Fibroblast of the aortic adventitia (primary cell): ENCODE results near the gene ABI3BP. TPM values are rescaled to one million over a fixed set of nuclear protein-coding genes. Genes with fewer than 3 reads are reported as not detected.

Experiments used
- DNase-seq: peaks from one replicate; pipeline ENCODE4 v3.0.0-alpha.2; 2010; ENCODE audit warnings: low read depth
- H3K4me3 ChIP-seq: 2 replicates; pipeline ENCODE4 v1.5.1; 2011; ENCODE audit warnings: low read depth, mild to moderate bottlenecking, control low read depth, low read length, moderate library complexity
- CTCF ChIP-seq: IDR thresholded peaks from 2 replicates; pipeline ENCODE4 v1.5.1; 2011; ENCODE audit warnings: mild to moderate bottlenecking, low read length, control low read depth, inconsistent platforms; ENCODE audit not compliant: insufficient read depth
- total RNA-seq: library from RNA; depleted of rRNA; stranded (reverse); fragments of >200 nt; gene quantifications from 2 replicates; pipeline ENCODE4 v1.2.3, GENCODE V29; 2012; ENCODE audit warnings: low replicate concordance

ABI3BP gene
- total RNA-seq, 1 donor = 108 TPM

GRCh38 chr3:100896994-100897393, 96.2 kb downstream of the ABI3BP start:
- DNase-seq = no peak
- TF ChIP-seq CTCF = no peak
- H3K4me3 ChIP-seq = no peak overlapping the region

GRCh38 chr3:100893590-100893989, 99.6 kb downstream of the ABI3BP start:
- TF ChIP-seq CTCF = peak; percentile 76
- no peak overlapping the region for H3K4me3 ChIP-seq
- DNase-seq = peak; percentile 72

- TF ChIP-seq CTCF = no peak
- no peak for DNase-seq
- no peak overlapping the region for H3K4me3 ChIP-seq
Measured at GRCh38 chr3:100893108-100893507, 100.1 kb downstream of the ABI3BP start.

GRCh38 chr3:100891827-100892226, 101.4 kb downstream of the ABI3BP start:
- DNase-seq = no peak
- TF ChIP-seq CTCF = no peak
- H3K4me3 ChIP-seq = no peak overlapping the region

- H3K4me3 ChIP-seq = no peak overlapping the region
- peak; percentile 86 for DNase-seq
- peak; percentile 64 for TF ChIP-seq CTCF
Measured at GRCh38 chr3:100891033-100891432, 102.2 kb downstream of the ABI3BP start.

- no peak for DNase-seq
- no peak overlapping the region for H3K4me3 ChIP-seq
- TF ChIP-seq CTCF = no peak
Measured at GRCh38 chr3:100888881-100889280, 104.3 kb downstream of the ABI3BP start.

GRCh38 chr3:100882571-100882984, 110.6 kb downstream of the ABI3BP start:
- no peak overlapping the region for H3K4me3 ChIP-seq
- TF ChIP-seq CTCF = no peak
- DNase-seq = peak; percentile 93
